ENCODE measurements around the gene SH2D3C. TPM values are rescaled to one million over a fixed set of nuclear protein-coding genes. Genes with fewer than 3 reads are reported as not detected.

The SH2D3C gene
- total and polyA plus RNA-seq, 10 of the 15 experiments (the other 5 are each of a cell fraction or from before 2014, with no cell fraction given), result 1.2 to 23.5 (median 16.2) TPM

GRCh38 chr9:127692071-127692470 is 86.4 kb downstream of the SH2D3C start:
- in situ Hi-C loops (cut with MboI), result no loop called here
- no peaks in the 10 kb centered on the region for H3K9me3 ChIP-seq (replicated peaks; ENCODE audit: control insufficient read depth, insufficient read depth, low read length)
- ATAC-seq (no peak), FAIRE-seq (no peak), DNase-seq (ENCODE audit: low read depth, low spot score) (no peak)
- intact Hi-C loops (cut with micrococcal nuclease; ENCODE audit: unreplicated experiment), result no loop called here
- SMC1A ChIA-PET (ENCODE audit: uncharacterized antibody, unreplicated experiment), result no interaction called here
- no peak overlapping the region for H3K9ac ChIP-seq (ENCODE audit: control insufficient read depth, insufficient read depth, low read length)
- POLR2A ChIA-PET, result no interaction called here
- 62% methylated on average over 20 of the region's 20 CpGs for WGBS (ENCODE audit: insufficient coverage, insufficient replicate concordance, low lambda C conversion rate, missing lambda C conversion rate)
- no peak overlapping the region for H2AFZ ChIP-seq (ENCODE audit: control insufficient read depth, low read depth, low read length)
- H3K4me1 ChIP-seq (ENCODE audit: control insufficient read depth, insufficient read depth, low read length), result no peaks in the 10 kb centered on the region
- CTCF ChIA-PET, result no interaction called here
- H3K4me3 ChIP-seq, result no peak overlapping the region
- no peak overlapping the region for H3K4me2 ChIP-seq (ENCODE audit: control insufficient read depth, insufficient read depth)
- H4K20me1 ChIP-seq (ENCODE audit: control insufficient read depth, insufficient read depth), result no peaks in the 10 kb centered on the region
- no peaks in the 10 kb centered on the region for H3K36me3 ChIP-seq (ENCODE audit: control insufficient read depth in 2 of 2, insufficient read depth in 2 of 2, low read length in 1 of 2)
- no peak overlapping the region for H3K27ac ChIP-seq (ENCODE audit: control insufficient read depth, insufficient read depth)
- no peak for TF ChIP-seq JUNB (IDR thresholded peaks at IDR 0.05)
- no peak for TF ChIP-seq ZNF384 (IDR thresholded peaks at IDR 0.05; ENCODE audit: borderline replicate concordance, low read depth, low read length)
- TF ChIP-seq HDAC6 (IDR thresholded peaks at IDR 0.05; ENCODE audit: unreplicated experiment), result no peak
- no peak for TF ChIP-seq ZNF592 (IDR thresholded peaks at IDR 0.05)
- TF ChIP-seq POLR2AphosphoS5 (IDR thresholded peaks at IDR 0.05; ENCODE audit: low read length), result no peak
- TF ChIP-seq EP300 (IDR thresholded peaks at IDR 0.05; ENCODE audit: borderline replicate concordance in 1 of 2, control insufficient read depth in 1 of 2, low read depth in 2 of 2, low read length in 2 of 2), result no peak
- no peak for TF ChIP-seq BCL3 (IDR thresholded peaks at IDR 0.05; ENCODE audit: borderline replicate concordance, insufficient read depth, low read depth, low read length, poor library complexity, severe bottlenecking)
- TF ChIP-seq BCLAF1 (IDR thresholded peaks at IDR 0.05), result no peak
- no peak for TF ChIP-seq ZBTB11 (CRISPR knock-in tag; IDR thresholded peaks at IDR 0.05)
- RAD21 ChIA-PET (ENCODE audit: unreplicated experiment), result no interaction called here
- no peaks in the 10 kb centered on the region for H3K27me3 ChIP-seq (replicated peaks in 1 of 2; ENCODE audit: control insufficient read depth in 2 of 2, insufficient read depth in 2 of 2, low read length in 1 of 2)
- BruUV-seq (replicated peaks), result no TSS peak
- no peaks in the 10 kb centered on the region for H3K79me2 ChIP-seq (ENCODE audit: control insufficient read depth, insufficient read depth, low read length)

Data from GM12878 (cell line).